Measurements from ENCODE around the gene RIPOR3. TPM values are rescaled to one million over a fixed set of nuclear protein-coding genes. Genes with fewer than 3 reads are reported as not detected.
A peak's percentile ranks its signal among the peaks of the same experiment; 100 is the strongest.

Gene RIPOR3
- total and polyA plus RNA-seq, 9 of the 15 experiments (the other 6 are each of a cell fraction or from before 2014, with no cell fraction given) = 3.3 to 62.7 (median 21.4) TPM

DNA sequence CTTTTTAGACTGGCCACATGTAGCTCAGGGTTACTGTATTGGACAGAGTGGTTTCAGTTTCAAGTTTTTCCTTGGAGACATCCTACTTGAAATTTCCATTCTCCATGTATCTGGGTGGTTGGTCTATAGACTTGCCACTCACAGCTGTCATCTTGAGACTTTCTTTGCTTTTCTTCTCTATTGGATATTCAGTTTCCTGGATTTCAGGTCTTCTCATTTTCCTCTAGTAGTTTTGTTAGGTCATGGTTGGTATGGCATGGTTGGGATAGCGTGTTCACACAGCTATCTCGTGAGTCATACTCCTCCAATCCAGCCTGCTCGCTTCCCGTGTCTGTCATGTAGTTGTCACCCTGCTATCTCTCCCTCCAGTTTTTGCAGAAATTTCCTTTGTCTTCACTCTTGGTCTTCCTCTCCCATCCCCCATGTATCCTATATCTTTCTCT is 132.8 kb downstream of the RIPOR3 start (continued):
- TF ChIP-seq, protein P1, sequence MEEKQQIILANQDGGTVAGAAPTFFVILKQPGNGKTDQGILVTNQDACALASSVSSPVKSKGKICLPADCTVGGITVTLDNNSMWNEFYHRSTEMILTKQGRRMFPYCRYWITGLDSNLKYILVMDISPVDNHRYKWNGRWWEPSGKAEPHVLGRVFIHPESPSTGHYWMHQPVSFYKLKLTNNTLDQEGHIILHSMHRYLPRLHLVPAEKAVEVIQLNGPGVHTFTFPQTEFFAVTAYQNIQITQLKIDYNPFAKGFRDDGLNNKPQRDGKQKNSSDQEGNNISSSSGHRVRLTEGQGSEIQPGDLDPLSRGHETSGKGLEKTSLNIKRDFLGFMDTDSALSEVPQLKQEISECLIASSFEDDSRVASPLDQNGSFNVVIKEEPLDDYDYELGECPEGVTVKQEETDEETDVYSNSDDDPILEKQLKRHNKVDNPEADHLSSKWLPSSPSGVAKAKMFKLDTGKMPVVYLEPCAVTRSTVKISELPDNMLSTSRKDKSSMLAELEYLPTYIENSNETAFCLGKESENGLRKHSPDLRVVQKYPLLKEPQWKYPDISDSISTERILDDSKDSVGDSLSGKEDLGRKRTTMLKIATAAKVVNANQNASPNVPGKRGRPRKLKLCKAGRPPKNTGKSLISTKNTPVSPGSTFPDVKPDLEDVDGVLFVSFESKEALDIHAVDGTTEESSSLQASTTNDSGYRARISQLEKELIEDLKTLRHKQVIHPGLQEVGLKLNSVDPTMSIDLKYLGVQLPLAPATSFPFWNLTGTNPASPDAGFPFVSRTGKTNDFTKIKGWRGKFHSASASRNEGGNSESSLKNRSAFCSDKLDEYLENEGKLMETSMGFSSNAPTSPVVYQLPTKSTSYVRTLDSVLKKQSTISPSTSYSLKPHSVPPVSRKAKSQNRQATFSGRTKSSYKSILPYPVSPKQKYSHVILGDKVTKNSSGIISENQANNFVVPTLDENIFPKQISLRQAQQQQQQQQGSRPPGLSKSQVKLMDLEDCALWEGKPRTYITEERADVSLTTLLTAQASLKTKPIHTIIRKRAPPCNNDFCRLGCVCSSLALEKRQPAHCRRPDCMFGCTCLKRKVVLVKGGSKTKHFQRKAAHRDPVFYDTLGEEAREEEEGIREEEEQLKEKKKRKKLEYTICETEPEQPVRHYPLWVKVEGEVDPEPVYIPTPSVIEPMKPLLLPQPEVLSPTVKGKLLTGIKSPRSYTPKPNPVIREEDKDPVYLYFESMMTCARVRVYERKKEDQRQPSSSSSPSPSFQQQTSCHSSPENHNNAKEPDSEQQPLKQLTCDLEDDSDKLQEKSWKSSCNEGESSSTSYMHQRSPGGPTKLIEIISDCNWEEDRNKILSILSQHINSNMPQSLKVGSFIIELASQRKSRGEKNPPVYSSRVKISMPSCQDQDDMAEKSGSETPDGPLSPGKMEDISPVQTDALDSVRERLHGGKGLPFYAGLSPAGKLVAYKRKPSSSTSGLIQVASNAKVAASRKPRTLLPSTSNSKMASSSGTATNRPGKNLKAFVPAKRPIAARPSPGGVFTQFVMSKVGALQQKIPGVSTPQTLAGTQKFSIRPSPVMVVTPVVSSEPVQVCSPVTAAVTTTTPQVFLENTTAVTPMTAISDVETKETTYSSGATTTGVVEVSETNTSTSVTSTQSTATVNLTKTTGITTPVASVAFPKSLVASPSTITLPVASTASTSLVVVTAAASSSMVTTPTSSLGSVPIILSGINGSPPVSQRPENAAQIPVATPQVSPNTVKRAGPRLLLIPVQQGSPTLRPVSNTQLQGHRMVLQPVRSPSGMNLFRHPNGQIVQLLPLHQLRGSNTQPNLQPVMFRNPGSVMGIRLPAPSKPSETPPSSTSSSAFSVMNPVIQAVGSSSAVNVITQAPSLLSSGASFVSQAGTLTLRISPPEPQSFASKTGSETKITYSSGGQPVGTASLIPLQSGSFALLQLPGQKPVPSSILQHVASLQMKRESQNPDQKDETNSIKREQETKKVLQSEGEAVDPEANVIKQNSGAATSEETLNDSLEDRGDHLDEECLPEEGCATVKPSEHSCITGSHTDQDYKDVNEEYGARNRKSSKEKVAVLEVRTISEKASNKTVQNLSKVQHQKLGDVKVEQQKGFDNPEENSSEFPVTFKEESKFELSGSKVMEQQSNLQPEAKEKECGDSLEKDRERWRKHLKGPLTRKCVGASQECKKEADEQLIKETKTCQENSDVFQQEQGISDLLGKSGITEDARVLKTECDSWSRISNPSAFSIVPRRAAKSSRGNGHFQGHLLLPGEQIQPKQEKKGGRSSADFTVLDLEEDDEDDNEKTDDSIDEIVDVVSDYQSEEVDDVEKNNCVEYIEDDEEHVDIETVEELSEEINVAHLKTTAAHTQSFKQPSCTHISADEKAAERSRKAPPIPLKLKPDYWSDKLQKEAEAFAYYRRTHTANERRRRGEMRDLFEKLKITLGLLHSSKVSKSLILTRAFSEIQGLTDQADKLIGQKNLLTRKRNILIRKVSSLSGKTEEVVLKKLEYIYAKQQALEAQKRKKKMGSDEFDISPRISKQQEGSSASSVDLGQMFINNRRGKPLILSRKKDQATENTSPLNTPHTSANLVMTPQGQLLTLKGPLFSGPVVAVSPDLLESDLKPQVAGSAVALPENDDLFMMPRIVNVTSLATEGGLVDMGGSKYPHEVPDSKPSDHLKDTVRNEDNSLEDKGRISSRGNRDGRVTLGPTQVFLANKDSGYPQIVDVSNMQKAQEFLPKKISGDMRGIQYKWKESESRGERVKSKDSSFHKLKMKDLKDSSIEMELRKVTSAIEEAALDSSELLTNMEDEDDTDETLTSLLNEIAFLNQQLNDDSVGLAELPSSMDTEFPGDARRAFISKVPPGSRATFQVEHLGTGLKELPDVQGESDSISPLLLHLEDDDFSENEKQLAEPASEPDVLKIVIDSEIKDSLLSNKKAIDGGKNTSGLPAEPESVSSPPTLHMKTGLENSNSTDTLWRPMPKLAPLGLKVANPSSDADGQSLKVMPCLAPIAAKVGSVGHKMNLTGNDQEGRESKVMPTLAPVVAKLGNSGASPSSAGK (IDR thresholded peaks at IDR 0.05) = peak; percentile 67
- TF ChIP-seq ZNF41 (CRISPR knock-in tag; conservative IDR thresholded peaks at IDR 0.05) (no peak), NONO (IDR thresholded peaks at IDR 0.05; ENCODE audit: low read depth in 2 of 2, low read length in 1 of 2) (no peak), ETV5 (CRISPR knock-in tag; IDR thresholded peaks at IDR 0.05; ENCODE audit: low read depth) (no peak), RFX7 (CRISPR knock-in tag; IDR thresholded peaks at IDR 0.05) (no peak), HMG20A (CRISPR knock-in tag; conservative IDR thresholded peaks at IDR 0.05) (no peak), TOE1 (IDR thresholded peaks at IDR 0.05; ENCODE audit: borderline replicate concordance) (peak; percentile 41; the same call in 1 of the 2 replicates), TOE1 (CRISPR knock-in tag; IDR thresholded peaks at IDR 0.05; ENCODE audit: borderline replicate concordance, low read depth) (no peak), ZNF134 (CRISPR knock-in tag; conservative IDR thresholded peaks at IDR 0.05) (no peak), PURB (CRISPR knock-in tag; IDR thresholded peaks at IDR 0.05; ENCODE audit: low read depth) (no peak), ZBTB1 (CRISPR knock-in tag; IDR thresholded peaks at IDR 0.05; ENCODE audit: borderline replicate concordance, low read depth) (no peak)
- TF ChIP-seq, protein P2, sequence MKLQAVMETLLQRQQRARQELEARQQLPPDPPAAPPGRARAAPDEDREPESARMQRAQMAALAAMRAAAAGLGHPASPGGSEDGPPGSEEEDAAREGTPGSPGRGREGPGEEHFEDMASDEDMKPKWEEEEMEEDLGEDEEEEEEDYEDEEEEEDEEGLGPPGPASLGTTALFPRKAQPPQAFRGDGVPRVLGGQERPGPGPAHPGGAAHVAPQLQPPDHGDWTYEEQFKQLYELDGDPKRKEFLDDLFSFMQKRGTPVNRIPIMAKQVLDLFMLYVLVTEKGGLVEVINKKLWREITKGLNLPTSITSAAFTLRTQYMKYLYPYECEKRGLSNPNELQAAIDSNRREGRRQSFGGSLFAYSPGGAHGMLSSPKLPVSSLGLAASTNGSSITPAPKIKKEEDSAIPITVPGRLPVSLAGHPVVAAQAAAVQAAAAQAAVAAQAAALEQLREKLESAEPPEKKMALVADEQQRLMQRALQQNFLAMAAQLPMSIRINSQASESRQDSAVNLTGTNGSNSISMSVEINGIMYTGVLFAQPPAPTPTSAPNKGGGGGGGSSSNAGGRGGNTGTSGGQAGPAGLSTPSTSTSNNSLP (IDR thresholded peaks at IDR 0.05; ENCODE audit: borderline replicate concordance, low read depth, low read length) = no peak

All from K562 (cell line).